ENCODE measurements around the gene SMURF1. TPM values are rescaled to one million over a fixed set of nuclear protein-coding genes. Genes with fewer than 3 reads are reported as not detected.

SMURF1 gene
- total RNA-seq, 1 donor from 2014 or later, result 35.0 TPM

DNA sequence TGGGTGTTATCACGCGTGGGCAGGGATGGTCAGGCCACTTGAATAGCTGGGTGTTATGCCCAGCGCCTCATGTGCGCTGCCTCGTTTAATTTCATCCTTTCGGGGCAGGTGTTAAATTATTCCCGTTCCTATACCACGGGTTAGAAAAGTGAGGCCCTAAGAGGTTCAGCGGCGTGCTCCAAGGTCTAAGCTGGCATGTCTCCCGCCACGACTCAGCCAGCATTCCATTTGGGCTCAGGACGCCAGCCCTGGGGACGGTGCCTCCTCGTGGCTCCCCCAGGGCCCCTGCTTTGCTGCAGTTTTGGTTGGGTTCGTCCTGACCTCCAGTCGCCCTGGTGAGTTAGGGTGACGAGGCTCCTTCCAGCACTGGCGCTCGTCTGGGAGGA, 141.1 kb downstream of the SMURF1 start:
- DNase-seq (no peak), ATAC-seq (no peak)
- TF ChIP-seq, protein P1, sequence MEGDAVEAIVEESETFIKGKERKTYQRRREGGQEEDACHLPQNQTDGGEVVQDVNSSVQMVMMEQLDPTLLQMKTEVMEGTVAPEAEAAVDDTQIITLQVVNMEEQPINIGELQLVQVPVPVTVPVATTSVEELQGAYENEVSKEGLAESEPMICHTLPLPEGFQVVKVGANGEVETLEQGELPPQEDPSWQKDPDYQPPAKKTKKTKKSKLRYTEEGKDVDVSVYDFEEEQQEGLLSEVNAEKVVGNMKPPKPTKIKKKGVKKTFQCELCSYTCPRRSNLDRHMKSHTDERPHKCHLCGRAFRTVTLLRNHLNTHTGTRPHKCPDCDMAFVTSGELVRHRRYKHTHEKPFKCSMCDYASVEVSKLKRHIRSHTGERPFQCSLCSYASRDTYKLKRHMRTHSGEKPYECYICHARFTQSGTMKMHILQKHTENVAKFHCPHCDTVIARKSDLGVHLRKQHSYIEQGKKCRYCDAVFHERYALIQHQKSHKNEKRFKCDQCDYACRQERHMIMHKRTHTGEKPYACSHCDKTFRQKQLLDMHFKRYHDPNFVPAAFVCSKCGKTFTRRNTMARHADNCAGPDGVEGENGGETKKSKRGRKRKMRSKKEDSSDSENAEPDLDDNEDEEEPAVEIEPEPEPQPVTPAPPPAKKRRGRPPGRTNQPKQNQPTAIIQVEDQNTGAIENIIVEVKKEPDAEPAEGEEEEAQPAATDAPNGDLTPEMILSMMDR (IDR thresholded peaks at IDR 0.05), result no peak
- peaks cover 72% of the 10 kb centered on the region for H3K36me3 ChIP-seq
- H3K4me1 ChIP-seq, result peaks cover 9% of the 10 kb centered on the region
- no peaks in the 10 kb centered on the region for H3K27me3 ChIP-seq
- no peak overlapping the region for H3K4me3 ChIP-seq
- no peak overlapping the region for H3K27ac ChIP-seq
- H3K9me3 ChIP-seq, result no peaks in the 10 kb centered on the region
- intact Hi-C loops (cut with DNase I), result no loop called here

GRCh38 chr7:99002148-99002826, 141.6 kb downstream of the SMURF1 start:
- H3K4me1 ChIP-seq, result peaks cover 9% of the 10 kb centered on the region
- peaks cover 74% of the 10 kb centered on the region for H3K36me3 ChIP-seq
- intact Hi-C loops (cut with DNase I), result no loop called here
- H3K27me3 ChIP-seq, result no peaks in the 10 kb centered on the region
- ATAC-seq (peak; percentile 66), DNase-seq (no peak)
- no peak overlapping the region for H3K27ac ChIP-seq
- TF ChIP-seq, protein P1 (IDR thresholded peaks at IDR 0.05), result no peak
- no peak overlapping the region for H3K4me3 ChIP-seq
- H3K9me3 ChIP-seq, result no peaks in the 10 kb centered on the region

GRCh38 chr7:99001482-99002147, 142.3 kb downstream of the SMURF1 start:
- Histone ChIP-seq H3K36me3 (peaks cover 73% of the 10 kb centered on the region), H3K9me3 (no peaks in the 10 kb centered on the region), H3K4me1 (peaks cover 9% of the 10 kb centered on the region), H3K27ac (no peak overlapping the region), H3K4me3 (no peak overlapping the region), H3K27me3 (no peaks in the 10 kb centered on the region)
- intact Hi-C loops (cut with DNase I), result no loop called here
- ATAC-seq (no peak), DNase-seq (no peak)
- TF ChIP-seq, protein P1 (IDR thresholded peaks at IDR 0.05), result no peak

- no peak overlapping the region for H3K4me3 ChIP-seq
- no peak for DNase-seq
- no peaks in the 10 kb centered on the region for H3K9me3 ChIP-seq
- H3K4me1 ChIP-seq, result peaks cover 9% of the 10 kb centered on the region
- H3K27ac ChIP-seq, result no peak overlapping the region
- no peak for ATAC-seq
- H3K27me3 ChIP-seq, result no peaks in the 10 kb centered on the region
- TF ChIP-seq, protein P1 (IDR thresholded peaks at IDR 0.05), result no peak
- H3K36me3 ChIP-seq, result peaks cover 73% of the 10 kb centered on the region
- intact Hi-C loops (cut with DNase I), result no loop called here
Measured at GRCh38 chr7:99000904-99001465, 142.9 kb downstream of the SMURF1 start.

- peak; percentile 61 for DNase-seq
- Histone ChIP-seq H3K4me3 (no peak overlapping the region), H3K4me1 (peaks cover 9% of the 10 kb centered on the region), H3K9me3 (no peaks in the 10 kb centered on the region), H3K27ac (no peak overlapping the region), H3K27me3 (no peaks in the 10 kb centered on the region), H3K36me3 (peaks cover 74% of the 10 kb centered on the region)
- no peak for ATAC-seq
- intact Hi-C loops (cut with DNase I), result no loop called here
- TF ChIP-seq, protein P1 (IDR thresholded peaks at IDR 0.05), result no peak
Measured at GRCh38 chr7:99000196-99000903, 143.6 kb downstream of the SMURF1 start.
